ENCODE data around the gene ADAMTS16. TPM values are rescaled to one million over a fixed set of nuclear protein-coding genes. Genes with fewer than 3 reads are reported as not detected.

The ADAMTS16 gene
- total RNA-seq, 2 experiments from 2014 or later: not detected

- intact Hi-C loops (cut with DNase I, micrococcal nuclease): no loop called here
- Histone ChIP-seq H3K27me3 (ENCODE audit: control insufficient read depth in 1 of 2, insufficient read depth in 2 of 2, low read length in 2 of 2) (no peaks in the 10 kb centered on the region), H3K4me3 (ENCODE audit: low read length) (no peak overlapping the region), H3K4me1 (ENCODE audit: insufficient read depth, low read length) (no peaks in the 10 kb centered on the region), H3K36me3 (ENCODE audit: insufficient read depth, low read length) (no peaks in the 10 kb centered on the region), H3K9me3 (ENCODE audit: control insufficient read depth in 1 of 2, insufficient read depth in 1 of 2, low read length in 2 of 2) (peaks cover 0 to 5% of the 10 kb centered on the region in 2 experiments), H3K27ac (ENCODE audit: low read depth in 1 of 2, low read length in 2 of 2) (no peak overlapping the region)
- no peaks in the 10 kb centered on the region for H3K4me1 Mint-ChIP-seq (ENCODE audit: low read depth)
- CTCF ChIA-PET: no interaction called here
- no peak for TF ChIP-seq CTCF (IDR thresholded peaks at IDR 0.05)
- POLR2A ChIA-PET: no interaction called here
- no peak overlapping the region for H3K27ac Mint-ChIP-seq
- H3K4me3 Mint-ChIP-seq: no peak overlapping the region
- H3K9me3 Mint-ChIP-seq: no peaks in the 10 kb centered on the region
- no peak for ATAC-seq (ENCODE audit: poor library complexity)
- H3K27me3 Mint-ChIP-seq: no peaks in the 10 kb centered on the region
- no peaks in the 10 kb centered on the region for H3K36me3 Mint-ChIP-seq (ENCODE audit: low read depth)
- no peak for DNase-seq
These were observed 195.7 kb downstream of the ADAMTS16 start for GRCh38 chr5:5335700-5336264.

- no peak for DNase-seq
- POLR2A ChIA-PET: no interaction called here
These were observed 199.1 kb downstream of the ADAMTS16 start for GRCh38 chr5:5339257-5339656.

GRCh38 chr5:5340206-5340729 is 200.1 kb downstream of the ADAMTS16 start:
- Histone ChIP-seq H3K9me3 (ENCODE audit: control insufficient read depth in 1 of 2, insufficient read depth in 1 of 2, low read length in 2 of 2) (peaks cover 0 to 6% of the 10 kb centered on the region in 2 experiments), H3K4me3 (ENCODE audit: low read length) (no peak overlapping the region), H3K36me3 (ENCODE audit: insufficient read depth, low read length) (no peaks in the 10 kb centered on the region), H3K27ac (ENCODE audit: low read depth in 1 of 2, low read length in 2 of 2) (no peak overlapping the region), H3K27me3 (ENCODE audit: control insufficient read depth in 1 of 2, insufficient read depth in 2 of 2, low read length in 2 of 2) (no peaks in the 10 kb centered on the region), H3K4me1 (ENCODE audit: insufficient read depth, low read length) (no peaks in the 10 kb centered on the region)
- ChIA-PET CTCF (no interaction called here), POLR2A (no interaction called here)
- ATAC-seq (ENCODE audit: poor library complexity): no peak
- no peak for DNase-seq
- Mint-ChIP-seq H3K4me1 (ENCODE audit: low read depth) (no peaks in the 10 kb centered on the region), H3K9me3 (peaks cover 2% of the 10 kb centered on the region), H3K4me3 (no peak overlapping the region), H3K27me3 (peaks cover 11% of the 10 kb centered on the region), H3K27ac (no peak overlapping the region), H3K36me3 (ENCODE audit: low read depth) (no peaks in the 10 kb centered on the region)
- TF ChIP-seq CTCF (IDR thresholded peaks at IDR 0.05): no peak
- intact Hi-C loops (cut with DNase I, micrococcal nuclease): no loop called here

More at GRCh38 chr5:5339257-5339656, 199.1 kb downstream of the ADAMTS16 start:
- Histone ChIP-seq H3K27me3 (ENCODE audit: control insufficient read depth in 1 of 2, insufficient read depth in 2 of 2, low read length in 2 of 2) (no peaks in the 10 kb centered on the region), H3K4me1 (ENCODE audit: insufficient read depth, low read length) (no peaks in the 10 kb centered on the region), H3K9me3 (ENCODE audit: control insufficient read depth in 1 of 2, insufficient read depth in 1 of 2, low read length in 2 of 2) (peaks cover 0 to 10% of the 10 kb centered on the region in 2 experiments), H3K27ac (ENCODE audit: low read depth in 1 of 2, low read length in 2 of 2) (no peak overlapping the region), H3K4me3 (ENCODE audit: low read length) (no peak overlapping the region), H3K36me3 (ENCODE audit: insufficient read depth, low read length) (no peaks in the 10 kb centered on the region)
- Mint-ChIP-seq H3K27ac (no peak overlapping the region), H3K9me3 (no peaks in the 10 kb centered on the region), H3K27me3 (peaks cover 5% of the 10 kb centered on the region), H3K36me3 (ENCODE audit: low read depth) (no peaks in the 10 kb centered on the region), H3K4me1 (ENCODE audit: low read depth) (no peaks in the 10 kb centered on the region), H3K4me3 (no peak overlapping the region)
- intact Hi-C loops (cut with DNase I, micrococcal nuclease): no loop called here
- ATAC-seq (ENCODE audit: poor library complexity): no peak
- CTCF ChIA-PET: no interaction called here
- no peak for TF ChIP-seq CTCF (IDR thresholded peaks at IDR 0.05)

Data from CD4-positive, alpha-beta T cell (primary cell).